T-helper 1 cell (primary cell): ENCODE data around the gene GRAMD4.
"Not testable (repeated sequence)": the region's sequence is repeated elsewhere in the genome, so short reads cannot be mapped to it uniquely, and the experiment has no call there.

Experiments used
- DNase-seq, 5 donors: peaks; one replicate each; pipeline ENCODE4 v3.0.0-alpha.2; 2012 to 2020

Gene GRAMD4

GRCh38 chr22:46637711-46638600 is 17.8 kb downstream of the GRAMD4 start:
- no peak for DNase-seq

GRCh38 chr22:46638601-46639431 is 18.6 kb downstream of the GRAMD4 start:
- DNase-seq: no peak

DNA sequence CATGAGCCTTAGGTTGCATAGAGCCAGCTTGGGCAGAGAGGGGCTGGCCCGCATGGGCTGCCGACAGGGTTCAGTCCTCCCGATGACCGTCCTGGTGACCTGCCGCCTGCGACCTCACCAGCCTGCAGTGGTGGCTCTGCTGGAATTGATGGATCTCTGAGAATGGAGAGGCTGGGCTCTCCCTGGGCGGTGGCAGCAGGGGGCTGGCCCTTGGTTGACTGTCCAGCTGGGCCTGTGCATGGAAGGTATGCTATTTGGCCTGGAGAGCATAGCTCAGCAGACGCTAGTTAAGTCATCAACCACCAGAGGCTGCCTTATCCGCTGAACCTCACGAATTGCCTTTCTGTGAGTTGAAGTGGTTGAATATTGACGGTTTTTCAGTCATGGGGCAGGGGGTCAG is 19.7 kb downstream of the GRAMD4 start:
- no peak for DNase-seq

GRCh38 chr22:46640293-46641055 is 20.3 kb downstream of the GRAMD4 start:
- no peak for DNase-seq

GRCh38 chr22:46641811-46642266 is 21.7 kb downstream of the GRAMD4 start:
- DNase-seq: no peak

DNA sequence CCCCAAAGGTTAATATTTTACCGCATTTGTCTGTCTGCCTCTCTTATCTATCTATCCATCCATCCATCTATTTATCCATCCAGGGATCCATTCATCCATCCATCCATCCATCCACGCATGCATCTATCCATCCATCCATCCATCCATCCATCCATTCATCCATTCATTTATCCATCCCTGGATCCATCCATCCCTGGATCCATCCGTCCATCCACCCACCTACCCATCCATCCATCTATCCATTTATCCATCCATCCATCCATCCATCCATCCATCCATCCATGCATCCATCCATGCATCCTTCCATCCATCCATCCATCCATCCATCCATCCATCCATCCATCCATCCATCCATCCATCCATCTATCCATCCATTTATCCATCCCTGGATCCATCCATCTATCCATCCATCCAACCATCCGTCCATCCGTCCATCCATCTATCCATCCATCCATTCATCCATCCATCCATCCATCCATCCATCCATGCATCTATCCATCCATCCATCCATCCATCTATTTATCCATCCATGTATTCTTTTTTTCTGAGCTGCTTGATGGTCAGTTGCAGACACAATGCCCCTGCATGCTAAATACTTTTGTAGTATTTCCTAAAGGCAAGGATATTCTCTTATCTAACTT is 22.8 kb downstream of the GRAMD4 start:
- DNase-seq: not testable (repeated sequence)

GRCh38 chr22:46646531-46647215 is 26.5 kb downstream of the GRAMD4 start:
- DNase-seq: no peak

DNA sequence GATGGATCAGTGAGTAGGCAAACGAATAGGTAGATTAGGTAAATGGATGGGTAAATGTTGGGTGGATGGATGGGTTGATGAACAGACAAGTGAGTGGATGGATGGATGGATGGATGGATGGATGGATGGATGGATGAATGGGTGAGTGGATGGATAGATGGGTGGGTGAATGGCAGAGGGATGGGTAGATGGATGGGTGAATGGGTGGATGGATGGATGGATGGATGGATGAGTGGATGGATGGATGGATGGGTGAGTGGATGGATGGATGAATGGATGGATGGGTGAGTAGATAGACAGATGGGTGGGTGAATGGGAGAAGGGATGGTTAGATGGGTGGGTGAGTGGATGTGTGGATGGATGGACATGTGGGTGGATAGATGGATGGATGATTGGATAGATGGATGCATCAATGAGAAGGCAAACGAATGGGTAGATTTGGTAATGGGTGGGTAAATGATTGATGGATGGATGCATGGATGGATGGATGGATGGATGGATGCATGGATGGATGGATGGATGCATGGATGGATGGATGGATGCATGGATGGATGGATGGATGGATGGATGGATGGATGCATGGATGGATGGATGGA is 28.1 kb downstream of the GRAMD4 start:
- DNase-seq: not testable (repeated sequence)

GRCh38 chr22:46649141-46650077 is 29.2 kb downstream of the GRAMD4 start:
- DNase-seq: no peak

DNA sequence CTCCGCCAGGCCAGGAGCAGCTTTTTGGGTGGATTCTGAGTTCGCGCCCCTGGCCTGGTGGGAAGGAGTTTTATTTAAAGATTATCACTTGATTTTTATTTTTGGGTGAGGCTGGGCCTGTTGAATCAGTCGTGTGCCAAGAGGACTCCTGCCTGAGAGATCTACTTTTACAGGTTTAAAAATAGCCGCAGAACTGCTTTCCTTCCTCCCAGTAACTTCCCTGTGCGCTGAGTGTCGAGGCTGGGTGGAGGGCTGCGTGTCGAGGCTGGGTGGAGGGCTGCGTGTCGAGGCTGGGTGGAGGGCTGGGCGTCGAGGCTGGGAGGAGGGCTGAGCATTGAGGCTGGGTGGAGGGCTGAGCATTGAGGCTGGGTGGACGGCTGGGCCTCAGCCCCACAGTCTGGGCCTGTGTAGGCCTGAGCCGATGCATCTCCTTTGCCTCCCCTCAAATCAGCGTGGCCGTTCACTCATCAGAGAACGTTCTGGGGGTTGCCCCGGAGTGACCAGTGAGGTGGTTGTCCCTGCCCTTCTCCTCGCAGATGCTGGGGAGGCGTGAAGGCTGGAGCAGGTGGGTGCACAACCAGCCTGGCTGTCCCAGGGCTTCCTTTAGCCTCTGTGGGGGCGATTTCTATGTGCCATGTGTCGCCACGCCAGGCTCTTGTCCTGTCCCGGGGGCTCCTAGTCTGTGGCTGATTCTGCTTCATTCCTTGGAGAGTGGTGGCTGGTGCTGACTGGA is 30.1 kb downstream of the GRAMD4 start:
- DNase-seq: no peak

DNA sequence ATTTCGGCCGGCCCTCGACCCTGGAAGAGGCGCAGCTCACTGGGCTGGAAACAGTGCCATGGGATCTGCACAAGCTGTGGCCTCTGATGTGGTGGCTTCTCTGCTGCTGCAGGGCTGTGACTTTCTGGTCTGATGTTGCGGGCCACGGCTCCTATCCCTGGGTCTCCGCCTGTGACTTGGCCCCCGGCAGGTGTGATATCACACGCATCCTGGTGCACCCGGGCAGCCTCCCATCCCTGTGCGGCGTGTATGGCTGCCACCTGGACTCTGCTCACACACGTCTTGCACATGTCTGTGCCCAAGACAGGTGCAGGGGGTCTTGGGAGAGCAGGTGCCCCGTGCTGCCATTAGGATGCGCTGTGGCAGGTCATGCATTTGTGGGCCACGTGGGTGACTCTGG is 31.1 kb downstream of the GRAMD4 start:
- no peak for DNase-seq

DNA sequence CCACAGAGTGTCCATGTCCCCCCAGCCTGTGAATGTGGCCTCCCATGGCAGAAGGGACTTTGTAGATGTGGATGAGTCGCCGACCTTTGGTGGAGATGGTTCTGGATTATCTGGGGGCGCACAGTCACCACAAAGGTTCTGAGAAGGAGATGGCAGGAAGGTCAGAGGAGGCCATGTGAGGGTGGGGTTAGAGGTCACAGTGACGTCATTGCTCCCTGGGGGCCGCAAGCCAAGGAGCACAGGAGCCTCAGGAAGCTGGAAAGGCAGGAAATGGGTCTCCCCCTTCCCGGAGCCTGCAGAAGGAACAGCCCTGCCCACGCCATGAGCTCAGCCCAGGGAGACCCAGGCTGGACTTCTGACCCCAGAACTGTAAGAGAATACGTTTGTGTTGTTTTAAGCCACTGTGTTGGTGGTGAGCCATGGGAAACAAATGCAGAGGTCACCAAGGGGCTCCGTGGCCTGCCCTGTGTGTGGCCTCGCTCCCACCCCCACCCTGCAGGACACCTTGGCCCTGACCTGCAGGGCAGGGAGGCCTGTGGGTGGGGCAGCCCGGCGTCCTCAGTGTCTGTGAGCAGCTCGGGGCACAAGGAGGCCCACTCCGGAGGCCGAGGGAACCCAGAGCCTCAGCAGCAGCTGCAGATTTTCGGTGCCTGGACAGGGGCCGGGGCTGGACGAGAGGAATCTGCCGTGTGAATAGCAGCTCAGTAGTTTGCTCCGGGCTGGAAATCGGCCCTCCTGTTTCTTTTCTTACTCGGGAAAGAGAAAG is 32.1 kb downstream of the GRAMD4 start:
- no peak for DNase-seq

DNA sequence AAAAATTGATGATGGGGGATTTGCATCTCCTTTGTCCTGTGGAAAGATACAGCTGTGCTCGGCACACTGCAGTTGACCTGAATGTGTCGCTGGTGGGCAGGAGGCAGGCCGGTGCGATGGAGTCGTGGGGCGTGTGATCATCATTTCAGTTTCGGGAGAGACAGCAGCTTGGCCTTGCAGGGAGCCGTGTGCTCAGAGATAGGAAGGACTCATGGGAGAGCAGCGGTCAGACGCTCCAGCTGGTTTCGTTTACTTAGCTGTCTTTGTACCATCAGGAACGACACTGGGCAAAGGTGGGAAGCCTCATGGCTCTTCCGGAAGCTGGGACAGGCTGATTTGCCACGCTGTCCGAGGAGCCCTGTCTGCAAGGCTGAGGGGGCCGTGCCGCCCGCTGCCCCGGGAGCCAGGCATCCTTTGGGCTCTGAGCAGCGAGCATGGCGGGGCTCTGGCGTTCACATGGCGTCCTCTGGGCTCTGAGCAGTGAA is 32.7 kb downstream of the GRAMD4 start:
- DNase-seq: no peak

- no peak for DNase-seq
Measured at GRCh38 chr22:46653596-46653995, 33.4 kb downstream of the GRAMD4 start.

DNA sequence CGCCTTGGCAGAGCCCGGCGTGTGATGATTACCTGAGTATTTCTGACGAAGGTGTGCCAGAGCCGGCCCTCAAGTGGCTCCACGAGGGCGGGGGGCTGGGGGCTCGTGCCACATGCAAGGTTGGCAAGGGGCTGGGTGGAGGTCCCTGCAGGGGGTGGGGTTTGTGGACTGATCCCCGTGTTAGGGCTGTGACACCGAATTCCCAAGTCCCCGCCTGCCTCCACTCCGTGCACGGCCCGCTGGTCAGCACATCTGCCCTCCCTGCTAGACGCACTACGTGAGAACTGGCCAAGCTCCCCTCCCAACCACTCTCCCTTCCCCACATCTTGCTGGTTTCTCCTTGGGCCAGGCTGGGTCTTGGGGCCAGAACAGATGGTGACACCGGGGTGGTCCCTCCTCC is 34.2 kb downstream of the GRAMD4 start:
- no peak for DNase-seq

GRCh38 chr22:46654927-46655595 is 34.9 kb downstream of the GRAMD4 start:
- DNase-seq: no peak

- no peak for DNase-seq
Measured at GRCh38 chr22:46655861-46656608, 35.8 kb downstream of the GRAMD4 start.
